ENCODE measurements around the gene PRDX1.
"Not testable (repeated sequence)": the region's sequence is repeated elsewhere in the genome, so short reads cannot be mapped to it uniquely, and the experiment has no call there.

PRDX1 gene

GRCh38 chr1:45503462-45504360 is 18.0 kb downstream of the PRDX1 start:
- no peak for DNase-seq (ENCODE audit: low spot score)

- no peak for DNase-seq (ENCODE audit: low spot score)
Measured at GRCh38 chr1:45501505-45501859, 20.2 kb downstream of the PRDX1 start.

DNA sequence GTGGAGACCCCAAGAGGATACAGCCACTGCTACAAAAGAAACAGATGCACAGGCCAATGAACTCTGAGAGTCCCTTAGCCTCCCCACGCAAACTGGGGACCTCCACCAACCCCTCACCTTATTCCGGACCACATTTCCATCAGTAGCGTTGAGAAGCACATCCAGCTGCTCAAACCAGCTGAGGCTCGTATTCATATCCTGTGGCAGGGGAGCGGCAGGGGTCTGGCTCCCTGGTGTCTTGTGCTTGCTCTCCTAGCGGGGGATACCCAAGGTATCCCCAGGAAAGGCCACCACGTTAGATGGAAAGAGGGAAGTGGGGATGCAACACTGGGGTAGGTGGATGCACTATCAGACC is 22.3 kb downstream of the PRDX1 start:
- no peak for DNase-seq (ENCODE audit: low spot score)

DNA sequence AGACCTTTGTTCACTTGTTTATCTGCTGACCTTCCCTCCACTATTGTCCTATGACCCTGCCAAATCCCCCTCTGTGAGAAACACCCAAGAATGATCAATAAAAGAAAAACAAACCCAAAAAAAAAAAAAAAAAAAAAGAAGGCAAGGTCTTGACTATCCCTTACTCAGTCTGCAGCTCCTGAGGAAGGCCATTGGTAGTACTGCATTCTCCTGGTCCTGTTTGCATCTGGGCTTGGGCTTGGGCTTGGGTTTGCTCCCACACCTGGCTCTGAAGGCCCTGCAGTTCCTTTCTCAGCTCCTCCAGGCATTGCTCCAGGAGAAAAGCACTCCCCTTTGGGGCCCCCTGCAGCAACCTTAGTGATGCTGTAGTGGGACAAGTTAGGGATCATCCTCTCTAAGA is 23.4 kb downstream of the PRDX1 start:
- DNase-seq (ENCODE audit: low spot score) = no peak

DNA sequence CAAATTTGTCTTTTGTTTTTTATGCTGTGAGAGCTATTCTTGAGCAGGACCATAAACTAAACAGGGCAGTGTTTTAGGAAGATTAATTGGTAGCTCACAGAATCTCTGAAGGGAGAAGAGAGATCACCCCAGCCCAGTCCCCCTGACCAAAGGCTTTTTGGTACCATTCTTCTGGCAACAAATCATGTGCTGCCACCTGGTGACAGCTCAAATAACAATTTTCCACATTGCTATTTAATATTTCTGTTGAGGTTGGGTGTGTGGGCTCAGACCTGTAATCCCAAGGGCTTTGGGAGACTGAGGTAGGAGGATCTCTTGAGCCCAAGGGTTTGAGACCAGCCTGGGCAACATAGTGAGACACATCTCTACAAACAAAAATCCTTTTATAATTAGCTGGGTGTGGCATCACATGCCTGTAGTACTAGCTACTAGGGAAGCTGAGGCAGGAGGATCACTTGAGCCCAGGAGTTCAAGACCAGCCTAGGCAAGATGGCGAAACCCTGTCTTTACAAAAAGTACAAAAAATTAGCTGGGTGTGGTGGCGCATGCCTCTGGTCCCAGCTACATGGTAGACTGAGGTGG is 28.5 kb downstream of the PRDX1 start:
- DNase-seq (ENCODE audit: low spot score) = no peak

DNA sequence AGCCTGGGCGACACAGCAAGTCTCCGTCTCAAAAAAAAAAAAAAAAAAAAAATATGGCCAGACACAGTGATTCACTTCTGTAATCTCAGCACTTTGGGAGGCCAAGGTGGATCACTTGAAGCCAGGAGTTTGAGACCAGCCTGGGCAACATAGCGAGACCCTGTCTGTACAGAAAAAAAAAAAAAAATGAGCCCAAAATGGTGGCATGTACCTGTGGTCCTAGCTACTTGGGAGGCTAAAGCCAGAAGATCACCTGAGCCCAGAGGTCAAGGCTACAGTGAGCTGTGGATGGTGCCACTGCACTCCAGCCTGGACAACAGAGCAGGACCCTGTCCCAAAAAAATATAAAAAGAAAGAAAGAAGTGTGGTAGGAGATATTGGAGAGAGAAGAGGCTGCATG is 29.0 kb downstream of the PRDX1 start:
- no peak for DNase-seq (ENCODE audit: low spot score)

DNA sequence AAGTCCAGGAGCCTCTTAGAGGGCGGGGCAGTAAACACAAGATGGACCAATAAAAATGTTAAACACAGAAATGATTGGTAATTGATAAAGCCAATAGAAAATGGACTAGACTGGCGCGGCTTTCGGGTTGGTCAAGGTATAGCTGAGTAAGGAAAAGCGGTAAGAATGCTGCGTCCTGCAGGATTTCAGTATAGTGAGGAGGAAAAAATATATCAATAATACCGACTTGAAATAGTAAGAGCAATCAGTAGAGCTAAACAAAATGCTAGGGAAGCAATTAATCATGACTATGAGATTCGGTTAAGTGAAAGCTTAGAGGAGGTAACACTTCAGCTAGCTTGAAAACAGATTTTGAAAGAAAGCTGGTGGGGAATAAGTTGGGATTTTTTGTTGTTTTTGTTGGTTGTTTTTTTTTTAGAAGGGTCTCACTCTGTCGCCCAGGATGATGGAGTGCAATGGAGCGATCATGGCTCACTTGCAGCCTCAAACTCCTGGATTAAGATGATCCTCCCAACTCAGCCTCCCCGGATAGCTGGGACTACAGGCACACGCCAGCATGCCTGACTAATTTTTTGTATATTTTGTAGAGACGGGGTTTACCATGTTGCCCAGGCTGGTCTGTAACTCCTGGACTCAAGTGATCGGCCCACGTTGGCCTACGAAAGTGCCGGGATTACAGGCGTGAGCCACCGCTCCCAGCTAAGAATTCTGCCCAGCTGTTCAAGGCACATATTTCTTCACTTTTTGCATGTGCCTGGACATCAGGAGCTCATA is 30.0 kb downstream of the PRDX1 start:
- no peak for DNase-seq (ENCODE audit: low spot score)

DNA sequence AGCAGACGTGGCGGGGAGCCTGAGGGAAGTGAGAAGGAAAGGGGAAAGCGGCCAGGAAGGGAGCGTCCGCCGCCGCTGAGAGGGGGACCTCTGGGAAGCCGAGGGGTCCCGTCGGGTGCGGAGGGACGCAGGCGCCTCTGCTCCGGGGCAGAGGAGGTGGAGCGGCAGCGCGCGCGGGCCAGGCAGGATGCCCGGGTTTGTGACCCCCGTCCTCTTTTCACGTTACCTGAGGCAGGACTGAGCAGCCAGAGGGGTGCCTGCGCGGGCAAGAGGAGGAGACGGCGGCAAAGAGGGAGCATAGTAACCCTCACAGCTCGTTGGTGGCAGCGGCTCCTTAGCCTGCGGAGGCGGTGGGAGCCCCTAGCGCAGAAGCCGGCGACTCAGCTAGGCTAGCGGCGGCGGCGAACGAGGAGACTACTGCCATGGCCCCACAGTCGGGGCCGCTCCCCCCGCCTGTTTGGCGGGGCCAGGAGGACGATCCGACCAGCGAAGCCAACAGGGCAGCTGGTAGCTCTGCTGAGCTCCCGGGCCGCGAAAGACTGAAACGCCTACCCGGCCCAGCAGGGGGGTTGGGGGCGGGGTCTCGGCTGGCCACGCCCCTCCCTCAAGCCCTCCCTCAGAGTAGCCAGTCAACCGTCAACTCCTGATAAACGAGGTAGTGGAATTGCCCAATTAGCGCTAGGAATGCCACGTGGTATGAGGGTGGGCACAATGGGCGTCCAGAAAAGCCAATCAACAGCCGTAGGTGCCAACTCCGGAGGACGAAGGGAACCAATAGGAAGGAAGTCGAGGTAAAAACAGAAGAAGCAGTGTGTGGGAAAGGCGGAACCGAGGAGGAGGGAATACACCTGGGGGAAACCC is 30.8 kb downstream of the PRDX1 start, which contains the start of gene TESK2:
Gene TESK2 (minus strand): TSS at position 538 of the 861 bp plus-strand sequence. CDS start 33,378 bp downstream, outside the sequence.
- DNase-seq (ENCODE audit: low spot score) = peak; percentile 98

DNA sequence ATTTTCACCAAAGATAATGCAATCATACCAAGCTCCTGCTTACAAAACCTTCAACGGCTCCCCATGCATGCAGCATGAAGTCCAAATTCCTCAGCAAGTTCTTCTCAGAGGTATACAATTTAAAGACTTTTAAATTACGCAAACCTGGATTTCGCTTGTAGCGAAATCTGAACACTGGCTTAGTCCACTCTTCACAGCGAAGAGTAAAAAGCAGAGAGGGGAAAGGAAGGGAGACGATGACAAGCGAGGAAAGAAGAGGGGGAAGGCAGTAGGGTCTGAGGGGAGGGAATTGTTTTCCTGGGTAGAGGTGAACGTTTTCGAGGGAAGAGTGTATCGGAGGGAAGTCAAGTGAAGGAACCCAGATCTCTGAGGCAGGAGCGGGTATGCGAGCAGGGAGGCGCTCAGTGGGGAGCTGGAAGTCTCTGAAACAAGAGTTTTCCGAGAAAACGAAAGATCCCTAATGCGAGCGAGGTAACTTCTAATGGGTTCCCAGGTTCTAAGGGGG is 31.5 kb downstream of the PRDX1 start:
- DNase-seq (ENCODE audit: low spot score) = no peak

GRCh38 chr1:45489379-45489778 is 32.3 kb downstream of the PRDX1 start:
- DNase-seq (ENCODE audit: low spot score) = not testable (repeated sequence)

DNA sequence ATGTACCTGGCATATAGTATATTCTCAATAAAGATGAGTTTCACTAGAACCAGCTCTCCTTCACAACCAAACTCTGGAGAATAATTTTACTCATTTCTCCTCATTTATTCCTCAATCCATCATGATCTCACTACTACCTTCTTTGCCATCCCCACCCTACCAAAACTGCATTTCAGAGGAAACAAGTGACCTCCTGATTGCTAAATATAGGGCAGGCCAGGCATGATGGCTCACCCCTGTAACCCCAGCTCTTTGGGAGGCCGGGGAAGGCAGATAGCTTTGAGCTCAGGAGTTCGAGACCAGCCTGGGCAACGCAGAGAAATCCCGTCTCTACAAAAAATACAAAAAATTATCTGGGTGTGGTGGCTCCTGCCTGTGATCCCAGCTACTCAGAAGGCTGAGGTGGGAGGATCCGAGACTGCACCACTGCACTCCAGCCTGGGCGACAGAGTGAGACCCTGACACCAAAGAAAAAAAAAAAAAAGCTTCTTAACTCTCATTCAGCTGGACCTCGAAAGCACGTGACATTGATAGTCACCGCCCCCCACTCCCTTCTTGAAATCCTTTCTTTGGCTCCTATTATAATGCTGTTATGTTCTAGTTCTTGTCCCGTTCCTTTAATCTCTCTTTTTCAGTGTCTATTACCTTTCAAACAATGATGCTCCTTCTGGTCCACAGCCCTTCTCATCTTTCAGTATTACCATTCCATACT is 32.9 kb downstream of the PRDX1 start:
- no peak for DNase-seq (ENCODE audit: low spot score)

- no peak for DNase-seq (ENCODE audit: low spot score)
Measured at GRCh38 chr1:45485949-45486348, 35.7 kb downstream of the PRDX1 start.

GRCh38 chr1:45479039-45479748 is 42.5 kb downstream of the PRDX1 start:
- DNase-seq (ENCODE audit: low spot score) = no peak

GRCh38 chr1:45478121-45478814 is 43.4 kb downstream of the PRDX1 start:
- DNase-seq (ENCODE audit: low spot score) = no peak

- DNase-seq (ENCODE audit: low spot score) = no peak
Measured at GRCh38 chr1:45477646-45478045, 44.0 kb downstream of the PRDX1 start.

GRCh38 chr1:45474194-45474593 is 47.5 kb downstream of the PRDX1 start:
- not testable (repeated sequence) for DNase-seq (ENCODE audit: low spot score)

DNA sequence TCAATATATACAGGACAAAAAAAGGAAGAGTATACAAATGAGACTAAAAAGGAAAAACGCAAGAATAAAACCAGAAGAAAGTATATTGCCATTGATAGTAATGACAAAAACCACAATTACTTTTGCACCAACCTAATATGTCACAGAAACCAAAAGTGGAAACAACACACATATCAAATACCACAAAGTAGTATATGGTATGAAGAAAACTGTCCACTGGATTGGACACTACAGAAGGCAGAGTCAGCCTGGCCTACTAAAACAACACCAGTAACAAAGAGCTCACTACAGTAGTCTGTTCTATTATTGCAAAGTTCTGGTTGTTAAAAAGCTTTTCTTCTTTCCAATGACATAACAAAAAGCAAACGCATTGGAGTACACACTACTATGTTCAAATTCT is 48.4 kb downstream of the PRDX1 start:
- no peak for DNase-seq (ENCODE audit: low spot score)

GRCh38 chr1:45470306-45470798 is 51.3 kb downstream of the PRDX1 start:
- DNase-seq (ENCODE audit: low spot score) = no peak

DNA sequence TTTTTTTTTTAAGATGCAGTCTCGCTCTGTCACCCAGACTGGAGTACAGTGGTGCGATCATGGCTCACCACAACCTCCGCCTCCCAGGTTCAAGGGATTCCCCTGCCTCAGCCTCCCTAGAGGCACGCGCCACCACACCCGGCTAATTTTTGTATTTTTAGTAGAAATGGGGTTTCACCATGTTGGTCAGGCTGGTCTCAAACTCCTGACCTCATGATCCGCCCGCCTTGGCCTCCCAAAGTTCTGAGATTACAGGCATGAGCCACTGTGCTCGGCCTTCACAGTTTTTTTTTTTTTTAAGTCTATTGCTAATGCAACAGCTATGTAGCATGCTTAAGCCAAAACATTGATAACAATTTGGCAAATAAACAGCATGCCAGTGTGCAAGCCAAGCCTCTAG is 54.3 kb downstream of the PRDX1 start:
- not testable (repeated sequence) for DNase-seq (ENCODE audit: low spot score)

GRCh38 chr1:45465277-45465676 is 56.4 kb downstream of the PRDX1 start:
- no peak for DNase-seq (ENCODE audit: low spot score)
